AG04450 (cell line): ENCODE data around the gene HMCES. TPM values are rescaled to one million over a fixed set of nuclear protein-coding genes. Genes with fewer than 3 reads are reported as not detected.

ENCODE experiments used
- CTCF ChIA-PET: fragments of 300-600, 350-600 bp; formaldehyde crosslinking; extraction: SDS; loops from one replicate; lab custom pipeline; 2022; ENCODE audit warnings: antibody characterized with exemption, inconsistent platforms; lab: Charles Lee
- POLR2A ChIA-PET: fragments of 350-600 bp; formaldehyde crosslinking; extraction: SDS; loops from one replicate; lab custom pipeline; 2021; ENCODE audit warnings: antibody characterized with exemption, inconsistent platforms; lab: Yijun Ruan, JAX
- DNase-seq: peaks from one replicate; pipeline ENCODE4 v3.0.0-alpha.2; 2011; ENCODE audit warnings: low read depth, low spot score
- H3K27ac ChIP-seq: one replicate; pipeline ENCODE4 v1.5.1; 2012; ENCODE audit warnings: low read depth, low read length, control low read depth
- H3K27me3 ChIP-seq: one replicate; pipeline ENCODE4 v1.6.0; 2012; ENCODE audit warnings: low read length; ENCODE audit not compliant: control insufficient read depth, insufficient read depth
- H3K4me3 ChIP-seq: 2 replicates; pipeline ENCODE4 v1.5.1; 2011; ENCODE audit warnings: mild to moderate bottlenecking, low read depth, low read length, control low read depth
- H3K9me3 ChIP-seq: 2 replicates; pipeline ENCODE4 v1.5.1; 2012; ENCODE audit warnings: low read length; ENCODE audit not compliant: control insufficient read depth, insufficient read depth
- polyA plus RNA-seq: library from polyadenylated mRNA; depleted of rRNA; stranded (reverse); fragments of >200 nt; gene quantifications from 2 replicates; pipeline ENCODE4 v1.2.3, GENCODE V29; 2011; rRNA removed
- small RNA-seq: library from RNA; depleted of rRNA; stranded (forward); fragments of <200 nt; gene quantifications from one replicate; pipeline ENCODE3, GENCODE V24; 2012; ENCODE audit warnings: low read depth; ENCODE audit not compliant: insufficient read length
- TF ChIP-seq, protein P1 (sequence below): IDR thresholded peaks from 2 replicates; pipeline ENCODE4 v1.5.1; 2011; ENCODE audit warnings: low read depth, low read length, control low read depth, inconsistent platforms

The HMCES gene
- polyA plus RNA-seq, 1 experiment = 19.9 TPM

- ChIA-PET POLR2A (no interaction called here), CTCF (interaction anchor here (1.8 kb wide), 1 partner anchor 33 kb away, joined by 4 read pairs; no protein-coding TSS in a partner anchor)
- DNase-seq = no peak
- no peaks in the 10 kb centered on the region for H3K9me3 ChIP-seq
- no peak overlapping the region for H3K27ac ChIP-seq
- TF ChIP-seq, protein P1, sequence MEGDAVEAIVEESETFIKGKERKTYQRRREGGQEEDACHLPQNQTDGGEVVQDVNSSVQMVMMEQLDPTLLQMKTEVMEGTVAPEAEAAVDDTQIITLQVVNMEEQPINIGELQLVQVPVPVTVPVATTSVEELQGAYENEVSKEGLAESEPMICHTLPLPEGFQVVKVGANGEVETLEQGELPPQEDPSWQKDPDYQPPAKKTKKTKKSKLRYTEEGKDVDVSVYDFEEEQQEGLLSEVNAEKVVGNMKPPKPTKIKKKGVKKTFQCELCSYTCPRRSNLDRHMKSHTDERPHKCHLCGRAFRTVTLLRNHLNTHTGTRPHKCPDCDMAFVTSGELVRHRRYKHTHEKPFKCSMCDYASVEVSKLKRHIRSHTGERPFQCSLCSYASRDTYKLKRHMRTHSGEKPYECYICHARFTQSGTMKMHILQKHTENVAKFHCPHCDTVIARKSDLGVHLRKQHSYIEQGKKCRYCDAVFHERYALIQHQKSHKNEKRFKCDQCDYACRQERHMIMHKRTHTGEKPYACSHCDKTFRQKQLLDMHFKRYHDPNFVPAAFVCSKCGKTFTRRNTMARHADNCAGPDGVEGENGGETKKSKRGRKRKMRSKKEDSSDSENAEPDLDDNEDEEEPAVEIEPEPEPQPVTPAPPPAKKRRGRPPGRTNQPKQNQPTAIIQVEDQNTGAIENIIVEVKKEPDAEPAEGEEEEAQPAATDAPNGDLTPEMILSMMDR = no peak
- H3K4me3 ChIP-seq = no peak overlapping the region
- H3K27me3 ChIP-seq = peaks cover 20% of the 10 kb centered on the region
These were observed 71.1 kb downstream of the HMCES start for GRCh38 chr3:129349791-129350190.

- no peak overlapping the region for H3K27ac ChIP-seq
- CTCF ChIA-PET = no interaction called here
- H3K4me3 ChIP-seq = no peak overlapping the region
- POLR2A ChIA-PET = interaction anchor here (0.7 kb wide), 1 partner anchor 19 kb away, joined by 3 read pairs; no protein-coding TSS in a partner anchor
- DNase-seq = no peak
- peaks cover 6% of the 10 kb centered on the region for H3K27me3 ChIP-seq
- no peaks in the 10 kb centered on the region for H3K9me3 ChIP-seq
- TF ChIP-seq, protein P1 = 0 out of 2 replicates have a peak, but pooled peaks have one; percentile 25
These were observed 73.4 kb downstream of the HMCES start for GRCh38 chr3:129352045-129352444.

- no peak for DNase-seq
- TF ChIP-seq, protein P1 = no peak
- ChIA-PET POLR2A (interaction anchor here (0.7 kb wide), 1 partner anchor 20 kb away, joined by 3 read pairs; no protein-coding TSS in a partner anchor), CTCF (no interaction called here)
- Histone ChIP-seq H3K9me3 (no peaks in the 10 kb centered on the region), H3K27me3 (peaks cover 6% of the 10 kb centered on the region), H3K27ac (no peak overlapping the region), H3K4me3 (no peak overlapping the region)
These were observed 74.2 kb downstream of the HMCES start for GRCh38 chr3:129352650-129353588.

DNA sequence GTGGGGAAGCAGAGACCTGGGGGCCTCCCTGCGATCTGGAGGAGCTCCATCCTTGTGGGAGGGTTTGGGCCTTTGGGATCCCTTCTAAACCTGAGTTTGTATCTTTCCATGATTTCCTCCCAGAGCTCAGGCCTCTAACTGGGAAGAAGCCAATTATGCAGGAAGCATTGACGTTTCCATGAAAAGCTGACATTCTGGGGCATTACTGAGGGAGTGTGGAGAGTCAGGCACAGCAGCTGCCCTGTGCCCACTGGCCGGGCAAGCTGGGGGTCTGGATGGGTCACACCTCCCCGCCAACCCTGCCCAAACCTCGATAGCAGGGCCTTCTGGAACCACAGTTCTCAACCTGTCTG is 74.9 kb downstream of the HMCES start:
- peaks cover 6% of the 10 kb centered on the region for H3K27me3 ChIP-seq
- H3K27ac ChIP-seq = no peak overlapping the region
- no peak for DNase-seq
- H3K4me3 ChIP-seq = no peak overlapping the region
- ChIA-PET CTCF (no interaction called here), POLR2A (no interaction called here)
- H3K9me3 ChIP-seq = no peaks in the 10 kb centered on the region
- TF ChIP-seq, protein P1 = no peak

Small RNAs within 50 kb of the gene (small RNA-seq; reads per million reads assigned to genes)
- not detected for gene MIR6826

Other genes with a start within 250 kb of the HMCES start
- not detected in 2 replicates for gene GP9, start 218.1 kb upstream of the HMCES start, polyA plus RNA-seq
- 6.9 and 14.6 TPM in 2 replicates for gene RAB43, start 157.1 kb upstream of the HMCES start, polyA plus RNA-seq
- 29.7 and 34.3 TPM in 2 replicates for gene ISY1, start 117.8 kb upstream of the HMCES start, polyA plus RNA-seq
- gene CNBP, start 95.0 kb upstream of the HMCES start, polyA plus RNA-seq = 265 and 305 TPM in 2 replicates
- 229 and 231 TPM in 2 replicates for gene COPG1, start 29.3 kb upstream of the HMCES start, polyA plus RNA-seq
- 0.07 and 0.19 TPM in 2 replicates for gene EFCAB12, start 149.8 kb downstream of the HMCES start, polyA plus RNA-seq
- gene MBD4, start 161.1 kb downstream of the HMCES start, polyA plus RNA-seq = 26.2 and 35.6 TPM in 2 replicates
- gene IFT122, start 161.4 kb downstream of the HMCES start, polyA plus RNA-seq = 14.0 and 14.3 TPM in 2 replicates
- not detected in 2 replicates for gene RHO, start 249.8 kb downstream of the HMCES start, polyA plus RNA-seq